GM18951 (cell line): ENCODE results near the gene DCAF5.

Experiments
- POLR2A ChIP-seq: IDR thresholded peaks from 4 replicates; pipeline ENCODE4 v1.6.1; 2011; ENCODE audit warnings: mild to moderate bottlenecking; ENCODE audit not compliant: insufficient read length, insufficient read depth; ENCODE audit errors: extremely low read depth
- in situ Hi-C: fragments of 300-500 bp; cut with MboI; formaldehyde crosslinking; loops from one replicate; pipeline ENCODE4 v1.12.0; 2022; ENCODE audit warnings: low sequenced_read_pairs, mixed read lengths, inconsistent platforms; ENCODE audit not compliant: unreplicated experiment

DCAF5 gene

GRCh38 chr14:69059658-69060623, 93.0 kb downstream of the DCAF5 start:
- in situ Hi-C loops: no loop called here
- no peak for TF ChIP-seq POLR2A

GRCh38 chr14:69055999-69056788, 96.7 kb downstream of the DCAF5 start:
- in situ Hi-C loops: no loop called here
- no peak for TF ChIP-seq POLR2A

- no peak for TF ChIP-seq POLR2A
- in situ Hi-C loops: no loop called here
Observed at GRCh38 chr14:69055125-69055524, 97.8 kb downstream of the DCAF5 start.

- in situ Hi-C loops: no loop called here
Observed at GRCh38 chr14:69054030-69054429, 98.9 kb downstream of the DCAF5 start.

GRCh38 chr14:69052181-69052601, 100.7 kb downstream of the DCAF5 start:
- TF ChIP-seq POLR2A: no peak
- in situ Hi-C loops: no loop called here

More at GRCh38 chr14:69054030-69054429, 98.9 kb downstream of the DCAF5 start:
- TF ChIP-seq POLR2A: no peak

GRCh38 chr14:69050240-69051184, 102.4 kb downstream of the DCAF5 start:
- in situ Hi-C loops: no loop called here
- TF ChIP-seq POLR2A: no peak

- in situ Hi-C loops: no loop called here
- no peak for TF ChIP-seq POLR2A
Observed at GRCh38 chr14:69049675-69050074, 103.2 kb downstream of the DCAF5 start.

GRCh38 chr14:69048456-69048855, 104.5 kb downstream of the DCAF5 start:
- no peak for TF ChIP-seq POLR2A
- in situ Hi-C loops: no loop called here

- in situ Hi-C loops: no loop called here
- no peak for TF ChIP-seq POLR2A
Observed at GRCh38 chr14:69047255-69047654, 105.7 kb downstream of the DCAF5 start.

- no peak for TF ChIP-seq POLR2A
- in situ Hi-C loops: no loop called here
Observed at GRCh38 chr14:69046476-69046860, 106.5 kb downstream of the DCAF5 start.

- no peak for TF ChIP-seq POLR2A
- in situ Hi-C loops: no loop called here
Observed at GRCh38 chr14:69045857-69046475, 107.0 kb downstream of the DCAF5 start.

- TF ChIP-seq POLR2A: no peak
- in situ Hi-C loops: no loop called here
Observed at GRCh38 chr14:69044965-69045555, 107.9 kb downstream of the DCAF5 start.
